Measurements from ENCODE around the gene CC2D1A. TPM values are rescaled to one million over a fixed set of nuclear protein-coding genes. Genes with fewer than 3 reads are reported as not detected.

Gene CC2D1A
- total and polyA plus RNA-seq, 8 donors = 24.8 to 381 (median 38.5) TPM

GRCh38 chr19:13872695-13873389 is 33.2 kb upstream of the CC2D1A start:
- H3K4me3 ChIP-seq = peak overlapping the region; percentile 35 to 50 (median 44)
- TF ChIP-seq POLR2A (IDR thresholded peaks at IDR 0.05) (no peak), CTCF (IDR thresholded peaks at IDR 0.05) (no peak), EP300 (IDR thresholded peaks at IDR 0.05) (no peak), POLR2AphosphoS5 (IDR thresholded peaks at IDR 0.05) (no peak)
- H3K27ac ChIP-seq = no peak overlapping the region
- 2 to 3% (median 2%) methylated on average over 20 to 45 of the region's 45 CpGs for WGBS, 5 donors
- H3K36me3 ChIP-seq = no peaks in the 10 kb centered on the region
- peaks cover 0 to 15% (median 0%) of the 10 kb centered on the region in 3 donors for H3K27me3 ChIP-seq
- intact Hi-C loops (cut with DNase I; ENCODE audit: low total_unique reads) = no loop called here
- peaks cover 9 to 13% (median 11%) of the 10 kb centered on the region in 4 donors for H3K4me1 ChIP-seq
- no peaks in the 10 kb centered on the region for H3K9me3 ChIP-seq
- peak in 1 of 2 donors; percentile 83 for DNase-seq

- no peaks in the 10 kb centered on the region for H3K36me3 ChIP-seq
- no peak for TF ChIP-seq CTCF (IDR thresholded peaks at IDR 0.05)
- TF ChIP-seq POLR2A (IDR thresholded peaks at IDR 0.05) = no peak
- TF ChIP-seq POLR2AphosphoS5 (IDR thresholded peaks at IDR 0.05) = no peak
- TF ChIP-seq EP300 (IDR thresholded peaks at IDR 0.05) = no peak
- H3K9me3 ChIP-seq = no peaks in the 10 kb centered on the region
- H3K27me3 ChIP-seq = peaks cover 0 to 15% (median 0%) of the 10 kb centered on the region in 3 donors
- intact Hi-C loops (cut with DNase I; ENCODE audit: low total_unique reads) = no loop called here
- peaks cover 9 to 13% (median 11%) of the 10 kb centered on the region in 4 donors for H3K4me1 ChIP-seq
- no peak overlapping the region for H3K4me3 ChIP-seq
- no peak overlapping the region for H3K27ac ChIP-seq
- DNase-seq = no peak
- 59 to 72% (median 63%) methylated on average over 26 to 35 of the region's 35 CpGs for WGBS, 5 donors
Measured at GRCh38 chr19:13873834-13874515, 32.0 kb upstream of the CC2D1A start.

GRCh38 chr19:13875824-13876223 is 30.2 kb upstream of the CC2D1A start:
- Histone ChIP-seq H3K27me3 (peaks cover 0 to 15% (median 0%) of the 10 kb centered on the region in 3 donors), H3K4me3 (no peak overlapping the region), H3K36me3 (no peaks in the 10 kb centered on the region), H3K27ac (no peak overlapping the region), H3K9me3 (no peaks in the 10 kb centered on the region), H3K4me1 (peaks cover 14 to 28% (median 25%) of the 10 kb centered on the region in 4 donors)
- 90 to 97% (median 94%) methylated on average over 5 of the region's 5 CpGs for WGBS, 5 donors
- intact Hi-C loops (cut with DNase I; ENCODE audit: low total_unique reads) = no loop called here
- TF ChIP-seq POLR2A (IDR thresholded peaks at IDR 0.05) = no peak
- DNase-seq = no peak

GRCh38 chr19:13876834-13877233 is 29.2 kb upstream of the CC2D1A start, which contains the start of gene NANOS3:
TSS of gene NANOS3 (plus strand) at chr19:13877134. CDS start at chr19:13877249, 115 bp downstream.
- WGBS, 5 donors = 41 to 55% (median 48%) methylated on average over 5 of the region's 5 CpGs
- H3K9me3 ChIP-seq = no peaks in the 10 kb centered on the region
- H3K36me3 ChIP-seq = no peaks in the 10 kb centered on the region
- peaks cover 24 to 38% (median 34%) of the 10 kb centered on the region in 4 donors for H3K4me1 ChIP-seq
- no peak within 1 kb of the TSS for H3K4me3 ChIP-seq
- peaks cover 0 to 15% (median 0%) of the 10 kb centered on the region in 3 donors for H3K27me3 ChIP-seq
- H3K27ac ChIP-seq = no peak within 1 kb of the TSS
- no peak for DNase-seq
- intact Hi-C loops (cut with DNase I; ENCODE audit: low total_unique reads) = no loop called here
- TF ChIP-seq POLR2AphosphoS5 (IDR thresholded peaks at IDR 0.05) (no peak), POLR2A (IDR thresholded peaks at IDR 0.05) (no peak), EP300 (IDR thresholded peaks at IDR 0.05) (no peak), CTCF (IDR thresholded peaks at IDR 0.05) (no peak)

Measured in stomach (tissue), 9 donors.